ENCODE measurements around the gene HLCS. TPM values are rescaled to one million over a fixed set of nuclear protein-coding genes. Genes with fewer than 3 reads are reported as not detected.
A peak's percentile ranks its signal among the peaks of the same experiment; 100 is the strongest.

The HLCS gene
- polyA plus RNA-seq, 1 donor (not counting 4 experiments of a cell fraction or from before 2014, with no cell fraction given), result 11.5 TPM

DNA sequence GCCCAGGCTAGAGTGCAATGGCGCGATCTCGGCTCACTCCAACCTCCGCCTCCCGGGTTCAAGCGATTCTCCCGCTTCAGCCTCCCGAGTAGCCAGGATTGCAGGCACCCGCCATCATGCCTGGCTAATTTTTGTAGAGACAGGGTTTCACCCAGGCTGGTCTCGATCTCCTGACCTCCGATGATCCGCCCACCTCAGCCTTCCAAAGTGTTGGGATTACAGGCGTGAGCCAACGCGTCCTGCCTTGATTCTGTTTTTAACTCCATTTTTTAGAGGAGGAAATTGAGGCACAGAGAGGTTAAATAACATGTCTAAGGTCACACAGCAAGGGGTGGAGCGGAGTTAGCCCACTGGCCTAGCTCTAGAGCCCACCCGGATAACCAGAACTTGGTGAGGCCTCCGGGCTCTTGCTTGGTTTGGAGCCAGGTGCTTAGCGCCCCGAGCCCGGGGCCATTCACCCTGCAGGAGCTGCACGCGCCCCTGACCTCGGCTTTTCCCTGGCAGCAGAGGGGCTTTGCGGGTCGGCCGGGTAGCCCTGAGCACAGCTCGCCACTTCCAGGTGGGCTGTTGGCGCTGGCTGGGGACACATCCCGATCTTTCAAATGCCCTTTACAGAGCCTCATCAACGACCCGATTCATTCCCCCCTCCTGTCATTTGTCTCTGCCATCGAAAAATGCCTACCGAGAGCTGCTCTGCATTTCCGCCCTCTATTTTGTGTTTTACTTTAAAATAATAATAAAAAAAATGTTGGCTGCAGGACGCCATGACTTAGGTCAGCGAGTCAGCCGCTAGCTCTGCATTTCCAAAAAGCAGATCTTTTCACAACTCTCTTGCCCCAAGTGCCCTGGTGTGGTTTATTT is 256.4 kb downstream of the HLCS start:
- Histone ChIP-seq H3K27me3 (ENCODE audit: control insufficient read depth, extremely low read depth, insufficient read depth, low read length) (peaks cover 76% of the 10 kb centered on the region), H3K4me1 (ENCODE audit: control insufficient read depth, extremely low read depth, insufficient read depth, low read length) (peaks cover 4% of the 10 kb centered on the region), H3K9ac (ENCODE audit: control insufficient read depth, extremely low read depth, insufficient read depth, low read length) (no peak overlapping the region), H3K36me3 (ENCODE audit: control insufficient read depth in 2 of 2, extremely low read depth in 1 of 2, insufficient read depth in 2 of 2, low read length in 2 of 2) (no peaks in the 10 kb centered on the region), H3K9me1 (ENCODE audit: control insufficient read depth, extremely low read depth, insufficient read depth, low read length) (no peaks in the 10 kb centered on the region), H4K20me1 (ENCODE audit: control insufficient read depth, extremely low read depth, insufficient read depth, low read length) (peaks cover 15% of the 10 kb centered on the region), H3K4me3 (ENCODE audit: control insufficient read depth in 2 of 3, extremely low read depth in 1 of 3, insufficient read depth in 2 of 3, low read depth in 1 of 3, low read length in 3 of 3) (no peak overlapping the region), H3K9me3 (ENCODE audit: control insufficient read depth, low read depth, low read length) (no peaks in the 10 kb centered on the region), H3K79me2 (ENCODE audit: control insufficient read depth, insufficient read depth, low read length) (no peaks in the 10 kb centered on the region), H2AFZ (ENCODE audit: control insufficient read depth, low read length) (no peak overlapping the region), H3K27ac (ENCODE audit: control insufficient read depth, insufficient read depth, low read length) (no peak overlapping the region), H3K4me2 (ENCODE audit: control insufficient read depth, extremely low read depth, insufficient read depth, low read depth, low read length) (no peak overlapping the region)
- FAIRE-seq (no peak), DNase-seq (ENCODE audit: low read depth, low spot score) (no peak)
- TF ChIP-seq EZH2 (IDR thresholded peaks at IDR 0.05; ENCODE audit: low read length), result peak; percentile 13
- TF ChIP-seq, protein P1, sequence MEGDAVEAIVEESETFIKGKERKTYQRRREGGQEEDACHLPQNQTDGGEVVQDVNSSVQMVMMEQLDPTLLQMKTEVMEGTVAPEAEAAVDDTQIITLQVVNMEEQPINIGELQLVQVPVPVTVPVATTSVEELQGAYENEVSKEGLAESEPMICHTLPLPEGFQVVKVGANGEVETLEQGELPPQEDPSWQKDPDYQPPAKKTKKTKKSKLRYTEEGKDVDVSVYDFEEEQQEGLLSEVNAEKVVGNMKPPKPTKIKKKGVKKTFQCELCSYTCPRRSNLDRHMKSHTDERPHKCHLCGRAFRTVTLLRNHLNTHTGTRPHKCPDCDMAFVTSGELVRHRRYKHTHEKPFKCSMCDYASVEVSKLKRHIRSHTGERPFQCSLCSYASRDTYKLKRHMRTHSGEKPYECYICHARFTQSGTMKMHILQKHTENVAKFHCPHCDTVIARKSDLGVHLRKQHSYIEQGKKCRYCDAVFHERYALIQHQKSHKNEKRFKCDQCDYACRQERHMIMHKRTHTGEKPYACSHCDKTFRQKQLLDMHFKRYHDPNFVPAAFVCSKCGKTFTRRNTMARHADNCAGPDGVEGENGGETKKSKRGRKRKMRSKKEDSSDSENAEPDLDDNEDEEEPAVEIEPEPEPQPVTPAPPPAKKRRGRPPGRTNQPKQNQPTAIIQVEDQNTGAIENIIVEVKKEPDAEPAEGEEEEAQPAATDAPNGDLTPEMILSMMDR (optimal IDR thresholded peaks at IDR 0.05 in 1 of 3, IDR thresholded peaks at IDR 0.05 in 1 of 3, conservative IDR thresholded peaks at IDR 0.05 in 1 of 3; ENCODE audit: extremely low read depth in 1 of 3, insufficient read depth in 2 of 3, low read length in 3 of 3), result no peak
- dilution Hi-C loops (cut with MboI; ENCODE audit: extremely low pct_ligation_motif_present, low sequenced_read_pairs), result no loop called here

DNA sequence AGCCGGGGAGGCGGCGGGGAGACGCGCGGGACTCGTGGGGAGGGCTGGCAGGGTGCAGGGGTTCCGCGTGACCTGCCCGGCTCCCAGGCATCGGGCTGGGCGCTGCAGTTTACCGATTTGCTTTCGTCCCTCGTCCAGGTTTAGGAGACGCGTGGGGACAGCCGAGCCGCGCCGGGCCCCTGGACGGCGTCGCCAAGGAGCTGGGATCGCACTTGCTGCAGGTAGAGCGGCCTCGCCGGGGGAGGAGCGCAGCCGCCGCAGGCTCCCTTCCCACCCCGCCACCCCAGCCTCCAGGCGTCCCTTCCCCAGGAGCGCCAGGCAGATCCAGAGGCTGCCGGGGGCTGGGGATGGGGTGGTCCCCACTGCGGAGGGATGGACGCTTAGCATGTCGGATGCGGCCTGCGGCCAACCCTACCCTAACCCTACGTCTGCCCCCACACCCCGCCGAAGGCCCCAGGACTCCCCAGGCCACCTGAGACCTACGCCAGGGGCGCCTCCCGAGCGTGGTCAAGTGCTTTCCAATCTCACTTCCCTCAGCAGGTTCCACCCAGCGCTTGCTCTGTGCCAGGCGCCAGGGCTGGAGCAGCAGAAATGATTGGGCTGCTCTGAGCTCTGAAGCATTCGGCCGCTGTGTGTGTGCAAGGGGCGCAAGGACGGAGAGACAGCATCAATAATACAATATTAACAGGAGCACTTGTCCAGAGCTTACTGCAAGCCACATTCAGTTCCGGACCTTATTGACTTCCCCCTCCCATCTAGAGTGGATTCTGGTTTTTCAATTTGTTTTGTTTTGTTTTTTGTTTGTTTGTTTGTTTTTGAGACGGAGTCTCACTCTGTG is 257.2 kb downstream of the HLCS start:
- peaks cover 15% of the 10 kb centered on the region for H4K20me1 ChIP-seq (ENCODE audit: control insufficient read depth, extremely low read depth, insufficient read depth, low read length)
- no peak overlapping the region for H2AFZ ChIP-seq (ENCODE audit: control insufficient read depth, low read length)
- H3K4me1 ChIP-seq (ENCODE audit: control insufficient read depth, extremely low read depth, insufficient read depth, low read length), result peaks cover 7% of the 10 kb centered on the region
- H3K4me3 ChIP-seq (ENCODE audit: control insufficient read depth in 2 of 3, extremely low read depth in 1 of 3, insufficient read depth in 2 of 3, low read depth in 1 of 3, low read length in 3 of 3), result no peak overlapping the region
- no peak for FAIRE-seq
- H3K9ac ChIP-seq (ENCODE audit: control insufficient read depth, extremely low read depth, insufficient read depth, low read length), result no peak overlapping the region
- H3K36me3 ChIP-seq (ENCODE audit: control insufficient read depth in 2 of 2, extremely low read depth in 1 of 2, insufficient read depth in 2 of 2, low read length in 2 of 2), result no peaks in the 10 kb centered on the region
- H3K27me3 ChIP-seq (ENCODE audit: control insufficient read depth, extremely low read depth, insufficient read depth, low read length), result peaks cover 85% of the 10 kb centered on the region
- DNase-seq (ENCODE audit: low read depth, low spot score), result no peak
- peak overlapping the region; percentile 29 for H3K4me2 ChIP-seq (ENCODE audit: control insufficient read depth, extremely low read depth, insufficient read depth, low read depth, low read length)
- H3K79me2 ChIP-seq (ENCODE audit: control insufficient read depth, insufficient read depth, low read length), result no peaks in the 10 kb centered on the region
- dilution Hi-C loops (cut with MboI; ENCODE audit: extremely low pct_ligation_motif_present, low sequenced_read_pairs), result no loop called here
- no peaks in the 10 kb centered on the region for H3K9me3 ChIP-seq (ENCODE audit: control insufficient read depth, low read depth, low read length)
- no peaks in the 10 kb centered on the region for H3K9me1 ChIP-seq (ENCODE audit: control insufficient read depth, extremely low read depth, insufficient read depth, low read length)
- TF ChIP-seq EZH2 (IDR thresholded peaks at IDR 0.05; ENCODE audit: low read length), result peak; percentile 92
- TF ChIP-seq, protein P1 (optimal IDR thresholded peaks at IDR 0.05 in 1 of 3, IDR thresholded peaks at IDR 0.05 in 1 of 3, conservative IDR thresholded peaks at IDR 0.05 in 1 of 3; ENCODE audit: extremely low read depth in 1 of 3, insufficient read depth in 2 of 3, low read length in 3 of 3), result no peak
- no peak overlapping the region for H3K27ac ChIP-seq (ENCODE audit: control insufficient read depth, insufficient read depth, low read length)
